GM18526 (cell line): ENCODE data around the gene SEMA6A.

ENCODE experiments used
- POLR2A ChIP-seq: IDR thresholded peaks from 3 replicates; pipeline ENCODE4 v1.6.1; 2011; ENCODE audit not compliant: insufficient read length; ENCODE audit errors: extremely low read depth

Gene SEMA6A

DNA sequence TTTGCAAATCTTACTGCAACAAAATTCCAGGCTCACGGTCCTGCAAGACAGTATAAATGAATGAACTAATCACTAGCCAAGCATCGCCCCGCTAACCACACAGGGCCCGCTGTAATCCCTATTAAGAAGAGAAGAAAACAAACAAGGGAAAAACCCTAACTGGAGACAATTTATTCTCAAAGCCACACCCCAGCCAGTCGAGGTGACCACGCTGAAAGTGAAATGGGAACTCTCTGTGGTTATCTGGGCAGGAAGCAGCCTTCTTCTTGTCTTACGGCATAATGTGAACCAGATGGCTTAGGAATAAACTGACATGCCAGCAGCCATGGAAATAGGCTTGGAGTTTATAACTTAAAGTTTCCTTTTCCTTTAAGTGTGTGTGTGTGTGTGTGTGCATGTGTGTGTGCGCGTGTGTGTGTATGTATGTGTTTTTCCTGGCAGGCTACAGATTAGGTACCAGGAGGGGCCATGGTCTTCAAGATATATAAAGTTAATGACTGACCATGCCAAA is 120.2 kb downstream of the SEMA6A start:
- no peak for TF ChIP-seq POLR2A

DNA sequence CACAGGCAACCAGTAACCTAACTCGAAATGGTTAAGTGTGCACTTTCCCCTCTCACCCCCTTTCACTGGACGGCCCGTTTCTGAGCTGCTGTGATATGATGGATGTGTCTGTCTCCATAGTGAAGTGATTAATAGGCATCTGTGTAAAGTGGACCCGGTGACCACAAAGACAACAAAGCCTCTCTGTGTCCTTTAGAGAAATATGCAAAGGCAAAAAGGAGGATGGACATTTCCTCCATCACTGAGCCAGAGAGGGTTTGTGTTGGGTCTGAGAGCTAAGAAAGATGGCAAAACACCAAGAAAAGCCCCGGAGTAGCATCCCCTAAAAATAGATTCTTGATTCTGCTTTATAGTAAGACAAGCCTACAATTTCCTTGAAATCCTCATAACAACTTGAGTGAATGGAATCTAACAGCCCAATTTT is 120.6 kb downstream of the SEMA6A start:
- no peak for TF ChIP-seq POLR2A

DNA sequence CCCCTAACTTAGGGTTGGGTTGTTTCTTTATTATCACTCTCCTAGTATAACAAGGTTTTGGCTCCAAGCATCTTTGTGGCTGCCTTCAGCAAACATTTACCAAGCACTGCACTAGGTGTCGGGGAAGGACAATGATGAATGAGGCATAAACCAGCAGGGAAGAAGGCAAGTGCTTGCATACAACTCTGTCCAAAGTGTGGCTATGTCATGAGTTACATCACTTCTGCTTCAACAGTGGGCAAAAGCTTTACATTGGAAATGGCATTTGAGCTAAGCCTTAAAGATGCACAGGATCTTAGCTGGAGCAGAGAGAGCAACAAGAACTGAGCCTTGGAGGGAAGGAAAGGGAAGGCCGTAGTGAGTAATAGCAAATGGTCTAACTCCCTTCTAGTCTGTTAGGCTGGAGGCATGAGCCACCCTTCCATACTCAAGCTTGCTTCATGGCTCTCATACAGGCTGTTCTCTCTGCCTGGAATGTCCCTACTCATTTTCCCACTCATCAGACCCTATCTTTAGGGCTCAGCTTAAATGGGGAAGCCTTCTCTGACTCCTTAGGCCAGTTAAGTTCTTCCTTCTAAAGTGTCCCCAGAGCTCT is 121.8 kb downstream of the SEMA6A start:
- no peak for TF ChIP-seq POLR2A

DNA sequence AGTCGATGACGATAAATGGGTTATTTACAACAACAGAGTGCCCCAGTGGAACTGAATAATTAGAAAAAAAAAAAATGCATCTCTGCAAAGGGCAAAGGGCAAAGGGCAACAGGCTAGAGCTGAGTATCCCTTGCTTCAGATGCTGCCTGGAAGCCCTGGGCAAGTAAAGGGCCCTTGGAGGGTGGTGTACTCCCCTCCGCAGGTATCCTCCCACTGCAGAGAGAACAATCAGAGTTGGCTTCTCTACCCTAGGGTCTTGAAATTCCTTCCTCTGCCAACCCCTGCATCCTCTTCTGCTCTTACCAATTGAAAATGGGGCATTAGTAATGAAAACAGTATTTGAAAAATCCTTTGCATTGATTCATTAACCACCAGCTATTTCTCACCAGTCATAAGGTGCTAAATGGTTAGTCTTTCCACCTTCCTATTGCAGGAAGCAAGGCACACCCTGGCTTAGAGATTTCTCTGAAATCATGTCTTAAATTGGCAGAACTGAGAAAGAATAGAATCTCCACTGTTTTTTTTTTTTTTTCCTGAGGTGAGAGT is 122.6 kb downstream of the SEMA6A start:
- TF ChIP-seq POLR2A = no peak

DNA sequence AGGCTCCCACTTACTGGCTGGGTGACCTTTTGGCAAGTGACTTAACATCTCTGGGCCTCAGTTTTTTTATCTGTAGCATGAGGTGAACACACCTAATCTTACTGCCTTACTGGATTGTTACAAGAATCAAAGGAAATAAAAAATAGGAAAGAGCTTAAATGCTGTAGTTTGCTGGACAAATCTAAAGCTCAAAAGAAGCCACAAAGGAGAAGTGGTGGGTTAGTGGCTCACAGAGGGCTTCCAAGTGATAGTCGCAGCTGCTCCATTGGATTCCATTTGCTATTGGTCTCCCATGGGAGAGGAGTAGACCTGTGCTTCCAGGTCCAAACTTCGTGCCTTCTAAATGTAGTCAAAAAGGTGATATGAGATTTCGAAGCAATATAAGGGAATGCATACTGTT is 123.6 kb downstream of the SEMA6A start:
- no peak for TF ChIP-seq POLR2A

DNA sequence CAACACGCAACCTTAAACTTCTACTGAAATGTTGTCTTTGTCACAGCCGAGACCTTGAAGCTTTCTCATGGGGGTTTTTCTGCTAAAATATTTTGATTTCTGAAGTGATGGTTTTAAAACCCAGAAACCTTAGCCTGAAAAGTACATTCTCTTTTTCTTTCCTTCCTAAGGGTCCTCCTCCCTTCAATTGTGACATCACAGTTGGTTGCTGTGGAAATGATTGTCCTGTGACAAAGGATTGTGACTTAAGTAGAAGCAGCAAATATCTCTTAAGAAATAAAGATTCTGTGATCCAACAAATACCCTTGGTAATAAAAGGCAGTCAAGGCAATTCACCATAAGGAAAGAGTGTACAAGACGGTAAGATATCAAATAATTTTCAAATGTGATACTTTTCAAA is 125.2 kb downstream of the SEMA6A start:
- TF ChIP-seq POLR2A = no peak

DNA sequence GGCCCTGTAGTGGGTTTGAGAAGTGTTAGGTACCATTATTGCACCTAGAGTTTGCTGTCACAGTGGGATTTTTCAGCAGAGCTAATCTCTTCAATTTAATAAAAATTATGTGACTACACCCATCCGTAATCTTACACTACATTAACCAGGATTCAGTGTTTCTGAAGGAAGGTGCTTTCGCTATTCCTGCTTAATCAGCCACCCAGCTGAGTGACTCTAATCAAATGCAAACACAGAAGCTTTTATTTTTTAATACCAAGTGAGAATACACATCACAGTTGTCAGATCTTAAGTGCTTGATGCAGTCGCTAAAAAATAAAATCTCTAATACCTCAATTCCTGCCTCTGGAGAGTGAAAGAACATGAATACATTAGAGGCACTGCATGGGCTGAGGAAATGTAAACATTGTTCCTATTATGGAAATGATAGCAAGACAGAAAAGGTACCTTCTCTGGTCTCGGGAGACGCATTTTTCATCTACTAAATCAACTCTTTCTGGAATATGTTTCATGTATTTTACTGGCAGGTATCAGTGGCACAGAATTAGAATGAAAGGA is 125.7 kb downstream of the SEMA6A start:
- TF ChIP-seq POLR2A = no peak

DNA sequence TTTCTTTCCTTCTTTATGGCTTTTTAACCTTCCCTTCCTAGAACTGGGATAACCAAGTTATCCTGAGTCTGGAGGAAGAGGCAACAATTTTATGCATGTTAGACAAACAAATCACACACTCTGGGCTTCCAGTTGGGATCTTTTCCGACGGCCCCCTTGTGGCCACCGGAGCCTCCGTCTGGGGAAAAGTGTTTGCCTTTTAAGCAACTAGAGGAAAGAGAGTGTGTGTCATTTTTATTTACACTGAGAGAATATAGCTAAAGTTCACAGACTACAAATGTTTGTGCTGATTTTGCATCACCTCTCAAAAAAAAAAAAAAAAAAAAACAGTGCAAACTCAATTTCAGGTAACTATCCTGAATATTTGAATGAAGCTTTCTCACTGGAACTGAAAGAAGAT is 126.2 kb downstream of the SEMA6A start:
- no peak for TF ChIP-seq POLR2A

DNA sequence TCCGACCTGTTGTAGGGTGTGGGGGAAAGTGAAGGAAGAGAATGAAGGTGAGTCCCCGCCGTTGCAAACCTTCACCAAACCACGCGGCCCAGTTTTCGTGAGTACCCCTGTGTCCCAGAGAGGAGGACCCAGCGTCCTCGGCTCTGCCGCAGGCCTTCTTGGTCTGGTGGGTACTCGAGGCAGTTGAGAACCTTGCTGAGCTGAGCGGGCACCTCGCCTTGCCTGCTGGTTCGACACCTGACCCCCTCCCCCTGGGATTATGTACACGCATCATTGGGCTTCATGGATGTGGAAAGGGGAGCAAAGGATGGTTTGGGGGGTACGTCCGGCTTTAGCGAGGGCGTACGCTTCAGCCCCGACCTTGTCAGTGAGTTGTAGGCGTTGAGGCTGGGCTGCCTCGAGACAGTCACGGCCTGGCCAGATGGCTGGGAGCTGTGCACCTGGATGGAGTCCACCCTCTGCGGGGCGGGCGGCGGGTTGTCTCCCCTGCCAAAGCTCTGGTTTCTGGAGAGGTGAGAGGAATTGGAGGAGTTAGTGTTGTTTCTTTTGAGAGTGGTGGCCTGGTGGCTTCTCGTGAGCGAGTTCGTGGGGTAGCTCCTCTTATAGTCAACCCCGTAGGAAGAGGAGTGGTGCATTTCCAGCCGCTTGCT is 128.1 kb downstream of the SEMA6A start:
- no peak for TF ChIP-seq POLR2A

DNA sequence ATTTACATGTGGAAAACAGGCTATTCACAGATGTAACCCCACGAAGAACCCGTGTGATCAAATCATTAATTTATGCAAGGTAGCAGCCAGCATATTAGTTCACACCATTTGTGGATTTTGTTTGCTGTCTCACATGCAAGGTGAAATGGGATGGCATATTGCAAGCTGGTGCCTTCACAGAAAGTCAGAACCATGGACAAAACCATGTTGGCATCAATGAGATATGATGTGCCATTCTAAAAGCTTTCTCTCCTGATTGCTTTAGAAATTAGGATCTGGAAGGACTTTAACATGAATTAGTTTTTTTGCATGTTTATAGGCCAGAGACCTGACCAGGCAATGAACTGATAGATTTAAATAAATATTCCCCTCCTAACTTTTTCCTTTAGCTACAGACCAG is 129.3 kb downstream of the SEMA6A start:
- TF ChIP-seq POLR2A = no peak

DNA sequence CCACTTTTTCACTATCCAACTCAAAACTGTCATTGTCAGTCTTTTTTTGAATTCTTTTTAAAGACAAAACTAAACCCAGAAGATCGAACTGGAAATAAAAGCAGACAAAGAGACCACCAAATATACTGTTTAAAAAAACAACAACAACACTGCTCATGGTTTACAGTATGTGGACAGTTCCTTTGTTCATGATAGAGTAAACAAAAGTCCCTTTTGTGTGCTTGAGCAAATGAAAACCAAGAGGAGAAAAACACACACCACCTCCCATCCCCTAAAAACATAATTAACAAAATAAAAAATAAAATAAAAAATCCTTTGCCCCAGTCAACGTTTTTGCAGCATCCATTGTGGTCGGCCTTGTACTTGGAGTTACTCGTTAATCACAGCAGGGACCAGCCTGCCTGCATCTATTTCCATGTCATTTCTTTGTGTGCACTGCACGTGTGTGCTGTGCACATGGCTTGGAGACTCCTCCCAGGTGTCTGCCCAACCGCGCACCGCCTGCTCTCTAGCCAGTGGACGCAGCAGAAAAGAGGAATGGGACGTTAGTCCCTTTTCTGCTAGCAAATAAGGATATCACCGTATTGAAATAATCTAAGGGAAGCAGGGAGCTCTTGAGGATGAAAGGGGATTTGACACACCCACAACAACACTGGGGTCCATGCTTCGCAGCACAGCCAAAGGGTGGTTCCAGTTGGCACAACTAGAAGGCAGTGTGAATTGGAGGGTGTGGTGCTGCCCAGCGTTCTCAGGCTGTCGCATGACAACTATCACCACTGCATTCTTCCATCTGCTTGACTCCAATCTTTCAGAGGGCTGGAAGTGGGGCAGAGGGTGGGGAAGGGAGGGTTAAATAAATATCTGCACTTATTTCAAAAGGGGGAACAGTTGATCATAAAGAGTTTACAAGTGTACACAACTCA is 130.0 kb downstream of the SEMA6A start:
- TF ChIP-seq POLR2A = no peak

DNA sequence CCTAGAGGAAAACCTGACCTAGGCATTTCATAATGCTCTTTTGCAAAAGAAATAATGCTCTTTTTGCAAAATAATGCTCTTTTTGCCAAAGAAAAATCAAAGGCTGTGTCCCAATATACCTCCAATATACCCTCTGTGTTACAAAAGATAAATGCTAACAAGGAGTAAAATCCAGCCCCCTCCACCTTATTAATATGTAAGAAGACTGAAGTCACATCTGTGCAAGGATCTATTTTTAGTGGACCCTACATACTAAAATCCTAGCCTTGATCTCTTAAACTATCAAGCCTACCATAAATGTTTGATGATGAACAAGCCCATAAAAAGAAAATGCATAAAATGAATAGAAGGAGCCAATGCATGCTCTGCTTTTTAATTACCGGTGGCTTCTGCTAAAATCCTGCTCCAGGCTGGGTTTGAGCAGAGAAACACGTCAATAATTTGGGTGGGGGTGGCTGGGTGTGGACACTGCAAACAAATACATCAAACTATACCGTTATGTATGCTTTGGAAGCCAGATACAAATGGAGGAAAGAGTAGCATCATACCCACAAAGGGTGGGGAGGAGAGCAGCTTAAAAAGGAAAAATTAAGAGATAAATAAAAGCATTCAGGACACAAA is 131.6 kb downstream of the SEMA6A start:
- TF ChIP-seq POLR2A = no peak

DNA sequence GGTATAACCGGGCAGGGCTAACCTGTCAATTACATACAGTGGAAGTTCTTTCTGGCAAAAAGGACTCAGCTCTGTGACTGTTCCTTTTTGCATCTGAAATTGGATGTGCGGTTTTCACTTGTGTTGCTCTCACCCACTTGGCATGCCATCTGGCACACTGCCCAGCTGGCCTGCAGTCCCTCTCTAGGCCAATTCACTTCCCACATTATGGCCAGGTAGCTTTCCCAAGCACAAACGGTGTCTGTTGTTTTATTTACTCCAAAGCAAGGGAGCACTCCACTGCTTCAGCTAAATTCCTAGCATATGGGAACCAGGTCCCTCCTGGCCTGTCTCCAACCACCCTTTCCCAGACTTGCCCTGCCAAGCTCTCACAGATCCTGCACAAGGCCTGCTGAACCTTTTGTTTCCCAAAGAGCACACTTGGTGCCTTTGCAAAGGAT is 132.5 kb downstream of the SEMA6A start:
- no peak for TF ChIP-seq POLR2A

DNA sequence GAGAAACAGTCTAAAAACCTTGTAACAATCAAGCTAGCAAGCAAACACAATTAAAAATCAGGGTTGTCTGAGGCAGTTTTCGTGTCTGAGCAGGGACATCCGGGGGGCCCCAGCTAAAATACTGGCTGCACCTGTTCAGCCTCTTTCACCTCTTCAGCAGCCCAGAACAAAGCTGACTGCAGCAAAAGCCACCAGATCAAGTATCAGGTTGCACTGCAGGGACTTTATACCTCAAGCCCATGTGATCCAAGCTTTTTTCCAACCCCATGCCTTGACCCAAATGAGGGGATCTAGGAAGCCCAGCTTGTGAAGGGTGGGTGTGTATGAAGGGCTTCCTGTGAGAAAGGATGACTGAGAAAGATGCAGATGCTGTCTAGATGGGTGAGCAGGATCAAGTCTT is 133.4 kb downstream of the SEMA6A start:
- no peak for TF ChIP-seq POLR2A
